ENCODE data around the gene HOXB3.
A peak's percentile ranks its signal among the peaks of the same experiment; 100 is the strongest.

Gene HOXB3

GRCh38 chr17:48556576-48557401 lies 33.3 kb downstream of the HOXB3 start:
- no peak for DNase-seq (ENCODE audit: low read depth)

DNA sequence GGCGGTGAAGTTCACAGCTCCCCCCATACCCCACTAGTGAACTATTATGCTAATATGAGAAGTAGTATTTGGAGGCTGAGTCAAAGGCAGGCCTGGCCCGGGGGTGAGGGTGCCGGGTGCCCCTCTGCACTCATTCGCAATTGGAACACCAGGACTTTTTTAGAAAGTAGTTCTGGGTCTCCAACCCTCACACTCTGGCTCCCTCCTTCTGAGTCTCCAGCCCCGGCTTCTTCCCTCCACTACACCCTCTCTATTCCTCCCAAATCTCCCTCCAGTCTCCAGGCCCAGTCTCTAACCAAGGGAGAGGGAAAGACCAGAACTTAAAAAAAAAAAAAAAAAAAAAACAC lies 33.8 kb downstream of the HOXB3 start:
- DNase-seq (ENCODE audit: low read depth): no peak

DNA sequence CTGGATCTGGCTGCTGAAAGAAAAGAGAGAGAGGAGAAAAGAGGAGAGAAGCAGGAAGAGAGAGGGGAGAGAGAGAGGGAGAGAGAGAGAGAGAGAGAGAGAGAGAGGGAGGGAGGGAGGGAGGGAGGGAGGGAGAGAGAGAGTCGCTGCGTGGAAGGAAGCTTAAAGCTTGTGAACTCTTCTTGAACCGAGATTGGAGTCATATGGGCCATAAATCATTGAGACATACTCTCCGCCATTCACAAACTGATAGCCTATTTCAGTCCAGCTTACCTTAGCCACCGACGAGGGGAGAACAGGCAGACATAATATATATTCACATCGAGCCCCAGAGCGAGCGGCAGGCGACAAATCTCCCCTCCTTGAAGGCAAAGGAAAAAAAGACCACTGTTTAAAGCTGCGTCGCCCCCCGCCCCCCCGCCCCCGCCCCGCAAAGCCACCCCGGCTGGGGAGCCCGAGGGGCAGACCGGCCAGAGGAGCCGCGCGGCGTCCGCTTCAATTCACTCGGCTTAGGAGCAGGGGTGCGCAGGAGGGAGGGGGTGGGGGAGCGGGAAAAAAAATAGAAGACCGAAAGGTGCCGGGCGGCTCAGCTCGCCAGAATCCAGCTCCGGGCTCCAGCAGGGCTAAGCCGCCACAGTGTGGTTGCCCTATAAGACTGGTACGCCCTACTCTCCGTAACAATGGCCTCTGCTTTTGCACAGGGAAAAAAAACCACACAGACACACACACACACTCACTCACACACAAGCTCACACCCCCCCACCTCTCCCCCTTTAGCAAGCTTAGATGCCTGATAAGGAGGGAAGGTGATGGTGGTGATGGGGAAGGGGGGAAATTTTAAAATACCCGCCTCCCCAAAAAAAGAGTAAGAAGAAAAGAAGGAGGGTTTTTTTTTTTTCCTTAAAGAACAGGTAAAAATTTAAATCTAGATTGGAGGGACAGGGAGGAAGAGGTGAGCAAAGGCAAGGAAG lies 34.5 kb downstream of the HOXB3 start:
- DNase-seq (ENCODE audit: low read depth): no peak

DNA sequence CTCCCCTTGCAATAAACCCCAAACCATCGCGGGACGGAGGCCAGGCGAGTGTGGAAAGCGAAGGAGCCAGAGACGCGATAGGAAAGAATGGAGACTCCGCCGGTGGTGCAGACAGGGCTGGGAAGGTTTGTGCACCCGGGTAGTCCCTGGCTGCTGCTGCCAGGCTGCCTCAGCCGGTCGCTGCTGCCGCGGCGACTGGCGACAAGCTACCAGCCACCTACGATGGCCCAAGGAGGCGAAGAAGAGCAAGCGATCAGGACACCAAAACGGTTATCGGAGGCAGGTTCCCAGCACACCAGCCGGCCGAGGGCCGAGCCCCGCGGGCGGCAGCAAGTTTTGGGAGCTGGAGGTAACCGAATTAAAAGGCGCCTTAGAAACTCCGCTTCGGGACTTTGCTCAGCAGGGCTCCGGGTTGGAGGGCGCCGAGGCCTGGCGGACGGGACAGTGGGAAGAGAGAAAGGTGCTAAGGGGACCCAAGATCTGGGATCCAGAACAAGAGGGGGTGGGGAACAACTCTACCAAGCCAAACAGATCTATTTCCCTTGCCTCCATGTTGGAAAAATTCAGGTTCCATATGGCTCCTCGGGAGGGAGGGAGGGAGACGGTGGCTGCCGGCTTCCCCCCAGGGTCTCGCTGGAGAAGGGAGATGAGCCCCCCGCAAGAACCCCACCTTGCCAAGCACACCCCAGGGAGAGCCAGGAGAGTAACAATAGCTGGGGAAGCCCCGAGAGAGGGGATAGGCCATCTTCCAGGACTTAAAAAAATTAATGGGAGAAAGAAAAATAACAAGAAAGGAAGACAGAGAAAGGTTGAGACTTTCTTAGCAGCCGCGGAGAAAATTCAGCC lies 35.4 kb downstream of the HOXB3 start:
- no peak for DNase-seq (ENCODE audit: low read depth)

DNA sequence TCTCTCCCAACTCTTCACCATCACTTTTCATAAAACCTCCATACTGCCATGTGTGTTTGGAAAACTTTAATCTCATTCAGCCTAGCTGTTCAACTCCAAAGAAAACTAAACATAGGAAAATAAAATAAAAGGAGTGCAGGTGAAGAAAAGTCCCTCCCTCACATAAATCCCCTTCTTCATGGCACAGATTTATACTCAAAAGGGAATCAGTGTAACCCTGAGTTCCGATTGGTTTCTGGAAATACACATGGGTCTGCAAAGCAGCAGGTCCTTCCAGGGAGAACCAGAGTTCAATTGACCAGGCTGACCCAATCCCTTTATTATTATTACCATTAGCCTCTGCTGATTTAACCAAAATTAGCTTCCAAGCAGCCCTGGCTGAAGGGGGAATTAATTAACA lies 36.2 kb downstream of the HOXB3 start:
- DNase-seq (ENCODE audit: low read depth): no peak

DNA sequence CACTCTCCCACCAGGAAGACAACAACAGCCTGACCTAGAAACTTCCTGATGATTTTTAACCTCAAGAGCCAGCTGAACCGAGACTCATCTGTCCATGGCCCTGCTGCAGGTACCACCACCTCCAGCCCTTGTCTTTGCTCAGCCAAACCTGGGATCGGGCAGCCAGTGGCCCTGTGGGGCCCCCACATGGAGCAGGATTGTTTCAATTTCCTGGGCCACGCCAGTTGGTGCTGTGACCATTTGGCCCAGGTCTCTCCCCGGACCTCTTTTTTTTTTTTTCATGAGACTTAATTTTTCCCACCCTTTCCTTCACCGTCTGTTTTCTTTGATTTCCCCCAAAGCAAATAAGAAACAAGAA lies 36.9 kb downstream of the HOXB3 start:
- DNase-seq (ENCODE audit: low read depth): no peak

DNA sequence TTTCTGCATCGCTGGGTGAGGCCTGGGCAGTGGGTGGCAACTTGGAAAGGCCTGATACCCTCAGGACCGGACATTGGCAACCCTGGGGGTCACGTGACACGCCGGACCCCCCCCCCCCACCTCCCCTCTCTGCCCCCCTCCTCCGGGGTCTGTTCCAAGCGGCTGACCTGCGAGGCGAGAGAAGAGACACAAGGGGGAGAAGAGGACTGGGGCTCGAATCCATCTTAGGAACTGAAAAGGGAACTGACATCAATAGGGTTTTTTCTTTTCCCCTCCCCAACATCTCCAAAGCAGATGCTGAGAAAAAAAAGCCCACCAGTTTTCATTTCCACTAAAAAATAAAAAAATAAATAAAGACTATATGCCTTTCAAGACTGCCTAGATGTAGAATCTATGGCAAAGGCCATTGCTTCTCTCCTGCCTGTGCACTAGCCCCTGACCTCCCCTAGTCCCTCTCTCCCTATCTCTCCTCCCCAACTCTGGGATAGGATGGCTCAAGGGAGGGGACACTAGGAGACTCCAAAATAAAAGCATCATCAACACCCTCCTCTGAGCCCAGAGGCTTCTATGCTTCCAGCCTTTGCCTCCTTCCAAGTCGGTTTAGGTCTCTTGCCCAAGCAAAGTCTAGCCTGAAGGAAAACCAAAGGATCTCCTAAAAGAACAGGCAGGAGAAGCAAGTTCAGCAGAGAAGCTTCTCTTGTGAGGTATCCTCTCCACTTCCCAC lies 37.4 kb downstream of the HOXB3 start:
- DNase-seq (ENCODE audit: low read depth): no peak

GRCh38 chr17:48551596-48552465 lies 38.2 kb downstream of the HOXB3 start:
- no peak for DNase-seq (ENCODE audit: low read depth)

GRCh38 chr17:48551214-48551555 lies 38.9 kb downstream of the HOXB3 start:
- DNase-seq (ENCODE audit: low read depth): no peak

- DNase-seq (ENCODE audit: low read depth): no peak
Measured at GRCh38 chr17:48550502-48551213, 39.4 kb downstream of the HOXB3 start.

- DNase-seq (ENCODE audit: low read depth): no peak
Measured at GRCh38 chr17:48549914-48550501, 40.0 kb downstream of the HOXB3 start.

DNA sequence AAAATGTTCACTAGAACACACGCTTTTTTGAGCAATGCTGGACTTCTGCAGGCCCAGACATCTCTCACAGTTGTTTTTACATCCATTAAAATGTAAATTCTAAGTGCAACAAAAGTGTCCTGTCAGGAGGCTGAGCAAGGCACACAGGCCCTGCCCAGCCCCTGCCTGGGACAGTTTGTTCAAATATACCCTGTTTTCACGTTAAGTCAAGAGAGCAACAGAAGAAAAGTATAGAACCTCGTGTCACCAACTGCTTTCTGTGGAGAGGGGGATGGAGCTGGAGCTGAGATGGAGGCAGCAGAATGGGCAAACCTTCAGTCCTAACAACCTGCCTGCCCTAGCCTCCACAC lies 40.8 kb downstream of the HOXB3 start:
- DNase-seq (ENCODE audit: low read depth): no peak

DNA sequence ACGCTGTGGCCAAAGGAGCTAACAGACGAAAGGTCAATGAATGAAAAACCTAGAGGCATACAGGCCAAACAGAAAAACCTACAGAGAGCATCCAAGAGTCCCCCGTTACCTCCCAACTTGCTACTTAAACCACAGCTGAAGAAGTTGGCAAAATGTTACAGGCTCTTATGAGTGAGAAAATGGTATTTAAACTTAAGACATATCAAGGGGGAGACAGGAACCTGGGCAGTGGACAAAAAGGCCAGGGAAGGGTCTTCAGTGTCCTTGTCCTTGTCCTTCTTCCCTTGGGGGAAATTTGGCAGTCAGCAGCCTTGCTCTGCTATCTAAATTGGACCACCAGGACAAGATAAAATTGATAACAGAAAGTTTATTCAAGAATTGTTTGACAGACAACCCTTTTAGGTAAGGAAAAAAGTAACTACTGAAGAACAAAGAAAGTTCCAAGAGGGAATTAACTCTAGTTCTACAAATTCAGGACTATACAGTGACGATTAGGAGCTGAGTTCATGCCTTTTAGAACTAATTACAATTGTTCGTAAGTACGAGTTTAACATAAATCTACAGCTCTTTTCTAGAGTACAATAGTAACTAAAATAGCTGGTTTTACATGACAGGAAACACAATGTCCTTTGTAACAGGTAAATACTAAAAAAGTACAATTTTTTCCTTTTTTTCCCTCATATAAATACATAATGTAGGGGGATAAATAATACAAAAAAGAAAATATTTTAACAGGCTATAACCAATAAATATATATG lies 41.3 kb downstream of the HOXB3 start:
- no peak for DNase-seq (ENCODE audit: low read depth)

GRCh38 chr17:48547808-48548522 lies 42.1 kb downstream of the HOXB3 start:
- peak; percentile 34 for DNase-seq (ENCODE audit: low read depth)

GRCh38 chr17:48546924-48547807 lies 42.9 kb downstream of the HOXB3 start:
- no peak for DNase-seq (ENCODE audit: low read depth)

GRCh38 chr17:48546137-48546923 lies 43.7 kb downstream of the HOXB3 start:
- DNase-seq (ENCODE audit: low read depth): no peak
